Calu3 (cell line): ENCODE data around the gene DGKG. TPM values are rescaled to one million over a fixed set of nuclear protein-coding genes. Genes with fewer than 3 reads are reported as not detected.
A peak's percentile ranks its signal among the peaks of the same experiment; 100 is the strongest.

ENCODE experiments used
- BruUV-seq: library from RNA; stranded (reverse); fragments of 400-500 nt; replicated peaks from 2 replicates; lab custom pipeline; 2021; lab: Mats Ljungman, UMichigan
- CTCF ChIA-PET: fragments of 300-600 bp; sonication (Branson Sonifier 250); formaldehyde crosslinking; loops from one replicate; lab custom pipeline; 2022; ENCODE audit warnings: antibody characterized with exemption; lab: Charles Lee
- DNase-seq: peaks from one replicate; pipeline ENCODE4 v3.0.0; 2022
- H3K27ac Mint-ChIP-seq: one replicate; pipeline ENCODE4 v1.8.0; 2022; ENCODE audit warnings: mixed read lengths; ENCODE audit not compliant: unreplicated experiment
- H3K27me3 Mint-ChIP-seq: one replicate; pipeline ENCODE4 v1.8.0; 2022; ENCODE audit warnings: mixed read lengths; ENCODE audit not compliant: unreplicated experiment
- H3K36me3 Mint-ChIP-seq: one replicate; pipeline ENCODE4 v1.8.0; 2022; ENCODE audit warnings: mild to moderate bottlenecking, moderate library complexity, mixed read lengths; ENCODE audit not compliant: insufficient read depth, unreplicated experiment
- H3K4me1 Mint-ChIP-seq: one replicate; pipeline ENCODE4 v1.8.0; 2022; ENCODE audit warnings: mild to moderate bottlenecking, low read depth, mixed read lengths; ENCODE audit not compliant: unreplicated experiment
- H3K4me3 Mint-ChIP-seq: one replicate; pipeline ENCODE4 v1.8.0; 2022; ENCODE audit warnings: mild to moderate bottlenecking, low read depth, moderate library complexity, mixed read lengths; ENCODE audit not compliant: unreplicated experiment
- H3K9me3 Mint-ChIP-seq: one replicate; pipeline ENCODE4 v1.8.0; 2022; ENCODE audit warnings: low read depth, mixed read lengths; ENCODE audit not compliant: unreplicated experiment
- intact Hi-C: fragments of 100-400 bp; cut with micrococcal nuclease; formaldehyde crosslinking; loops from one replicate; pipeline ENCODE4 v1.10.0; 2022; ENCODE audit not compliant: unreplicated experiment
- total RNA-seq: library from RNA; stranded (reverse); gene quantifications from 2 replicates; pipeline ENCODE4 v1.2.3, GENCODE V29; 2022
- TF ChIP-seq, protein P1 (sequence below): fragments of 200-600 bp; IDR thresholded peaks from one replicate; pipeline ENCODE4 v1.8.0; 2022; ENCODE audit warnings: antibody characterized with exemption; ENCODE audit not compliant: unreplicated experiment

DGKG gene
- total RNA-seq, 1 experiment from 2014 or later, result 5.7 TPM

DNA sequence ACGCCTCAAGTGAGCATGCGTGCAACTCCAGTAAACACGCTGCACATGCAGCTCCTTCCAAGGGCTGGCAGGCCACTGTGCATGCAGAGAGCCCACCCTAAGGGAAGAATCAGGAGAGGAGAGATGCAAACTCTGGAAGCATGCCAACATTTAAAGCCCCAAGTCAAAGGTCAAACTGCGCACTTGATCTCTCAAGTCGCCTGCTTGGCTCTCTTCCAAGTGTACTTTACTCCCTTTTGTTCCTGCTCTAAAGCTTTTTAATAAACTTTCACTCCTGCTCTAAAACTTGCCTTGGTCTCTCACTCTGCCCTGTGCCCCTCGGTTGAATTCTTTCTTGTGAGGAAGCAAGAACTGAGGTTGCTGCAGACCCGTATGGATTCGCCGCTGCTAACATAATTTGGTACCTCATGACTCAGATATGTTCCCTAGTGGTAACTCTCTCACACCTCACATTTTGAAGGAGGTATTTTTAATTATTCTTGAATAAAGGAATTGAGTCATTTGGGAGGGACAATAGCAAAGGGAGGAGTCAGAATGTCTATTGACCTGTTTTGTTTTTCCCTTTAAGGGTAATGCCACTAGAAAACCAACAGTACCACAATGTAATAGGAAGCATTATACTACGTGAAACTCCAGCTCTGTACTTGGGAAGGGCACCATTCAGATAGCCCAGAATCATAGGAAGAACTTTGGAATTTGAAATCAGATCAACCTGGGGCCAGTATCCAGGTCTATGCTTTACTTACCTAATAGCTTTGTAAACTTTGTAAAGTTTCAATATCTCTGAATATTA lies 19.6 kb upstream of the DGKG start:
- Mint-ChIP-seq H3K36me3 (no peaks in the 10 kb centered on the region), H3K9me3 (no peaks in the 10 kb centered on the region), H3K4me3 (peak overlapping the region; percentile 44), H3K27me3 (peaks cover 90% of the 10 kb centered on the region), H3K4me1 (peaks cover 15% of the 10 kb centered on the region), H3K27ac (peak overlapping the region; percentile 9)
- CTCF ChIA-PET, result interaction anchor here (1.1 to 1.3 kb wide), 2 partner anchors 42 to 159 kb away, joined by 4 read pairs; no protein-coding TSS in a partner anchor
- intact Hi-C loops, result no loop called here
- no TSS peak for BruUV-seq
- peak; percentile 14 for DNase-seq
- TF ChIP-seq, protein P1, sequence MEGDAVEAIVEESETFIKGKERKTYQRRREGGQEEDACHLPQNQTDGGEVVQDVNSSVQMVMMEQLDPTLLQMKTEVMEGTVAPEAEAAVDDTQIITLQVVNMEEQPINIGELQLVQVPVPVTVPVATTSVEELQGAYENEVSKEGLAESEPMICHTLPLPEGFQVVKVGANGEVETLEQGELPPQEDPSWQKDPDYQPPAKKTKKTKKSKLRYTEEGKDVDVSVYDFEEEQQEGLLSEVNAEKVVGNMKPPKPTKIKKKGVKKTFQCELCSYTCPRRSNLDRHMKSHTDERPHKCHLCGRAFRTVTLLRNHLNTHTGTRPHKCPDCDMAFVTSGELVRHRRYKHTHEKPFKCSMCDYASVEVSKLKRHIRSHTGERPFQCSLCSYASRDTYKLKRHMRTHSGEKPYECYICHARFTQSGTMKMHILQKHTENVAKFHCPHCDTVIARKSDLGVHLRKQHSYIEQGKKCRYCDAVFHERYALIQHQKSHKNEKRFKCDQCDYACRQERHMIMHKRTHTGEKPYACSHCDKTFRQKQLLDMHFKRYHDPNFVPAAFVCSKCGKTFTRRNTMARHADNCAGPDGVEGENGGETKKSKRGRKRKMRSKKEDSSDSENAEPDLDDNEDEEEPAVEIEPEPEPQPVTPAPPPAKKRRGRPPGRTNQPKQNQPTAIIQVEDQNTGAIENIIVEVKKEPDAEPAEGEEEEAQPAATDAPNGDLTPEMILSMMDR, result no peak

DNA sequence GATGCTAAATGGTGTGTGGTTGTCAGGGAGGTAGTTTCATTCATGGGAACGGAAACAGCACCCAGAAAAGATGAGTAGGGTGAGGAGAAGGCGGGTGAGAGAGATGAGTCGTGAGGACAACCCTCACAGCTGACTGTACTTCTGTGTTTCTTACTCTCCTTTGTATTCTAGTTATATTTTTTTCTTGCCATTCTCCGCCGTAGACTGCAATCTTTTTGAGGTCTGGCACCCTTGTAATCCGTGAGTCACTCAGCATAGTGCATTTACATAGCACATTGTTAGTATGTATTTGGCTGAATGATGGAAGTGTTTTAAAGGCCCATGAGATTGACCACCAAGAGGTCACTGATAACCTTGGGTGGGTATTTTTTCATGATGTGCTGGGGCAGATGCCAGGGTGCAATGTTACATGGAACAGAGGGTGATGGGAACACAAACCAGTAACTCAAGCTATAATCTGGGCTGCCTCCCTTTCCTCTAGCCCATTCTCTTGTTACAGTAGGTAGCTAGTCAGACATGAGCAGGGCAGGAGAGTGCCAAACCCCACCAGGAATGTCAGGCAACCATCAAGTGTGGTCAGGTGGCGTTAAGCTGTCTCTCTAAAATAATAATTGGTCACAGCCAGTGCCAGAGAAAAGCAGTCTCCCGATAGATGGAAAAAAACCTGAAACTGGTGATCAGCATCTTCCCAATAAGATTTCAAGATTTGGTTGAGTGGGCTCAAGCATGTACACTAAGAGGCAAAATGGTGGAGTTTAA lies 18.8 kb upstream of the DGKG start:
- Mint-ChIP-seq H3K4me3 (peak overlapping the region; percentile 44), H3K27ac (peak overlapping the region; percentile 9), H3K4me1 (peaks cover 15% of the 10 kb centered on the region), H3K36me3 (no peaks in the 10 kb centered on the region), H3K27me3 (peaks cover 90% of the 10 kb centered on the region), H3K9me3 (no peaks in the 10 kb centered on the region)
- intact Hi-C loops, result no loop called here
- DNase-seq, result no peak
- CTCF ChIA-PET, result interaction anchor here (0.6 kb wide), 1 partner anchor 49 kb away, joined by 3 read pairs; no protein-coding TSS in a partner anchor
- no TSS peak for BruUV-seq
- TF ChIP-seq, protein P1, result no peak

DNA sequence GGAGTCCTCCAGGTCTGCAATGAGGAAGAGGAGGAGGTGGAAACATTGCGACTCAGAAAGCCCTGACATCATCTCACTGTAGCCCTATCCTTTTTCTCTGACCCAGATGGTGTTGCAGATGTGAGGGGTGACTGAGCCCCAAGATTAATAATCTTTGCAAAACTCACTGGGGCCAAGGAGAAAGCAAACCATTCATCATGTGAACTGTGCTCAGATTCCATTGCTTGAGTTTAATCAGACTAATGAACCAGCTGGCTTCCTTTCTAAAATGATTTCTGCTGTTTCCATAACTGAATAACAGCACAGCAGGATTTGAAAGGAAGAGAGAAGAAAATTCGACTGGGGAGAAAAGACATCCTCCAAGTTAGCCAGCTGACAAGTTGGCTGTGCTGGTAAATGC lies 13.4 kb upstream of the DGKG start:
- no TSS peak for BruUV-seq
- DNase-seq, result no peak
- CTCF ChIA-PET, result interaction anchor here (0.9 to 1.0 kb wide), 2 partner anchors 65 to 164 kb away, joined by 3 read pairs; no protein-coding TSS in a partner anchor
- no peaks in the 10 kb centered on the region for H3K9me3 Mint-ChIP-seq
- intact Hi-C loops, result no loop called here
- H3K27me3 Mint-ChIP-seq, result peaks cover 90% of the 10 kb centered on the region
- H3K4me1 Mint-ChIP-seq, result no peaks in the 10 kb centered on the region
- TF ChIP-seq, protein P1, result no peak
- H3K36me3 Mint-ChIP-seq, result no peaks in the 10 kb centered on the region
- no peak overlapping the region for H3K4me3 Mint-ChIP-seq
- H3K27ac Mint-ChIP-seq, result no peak overlapping the region

DNA sequence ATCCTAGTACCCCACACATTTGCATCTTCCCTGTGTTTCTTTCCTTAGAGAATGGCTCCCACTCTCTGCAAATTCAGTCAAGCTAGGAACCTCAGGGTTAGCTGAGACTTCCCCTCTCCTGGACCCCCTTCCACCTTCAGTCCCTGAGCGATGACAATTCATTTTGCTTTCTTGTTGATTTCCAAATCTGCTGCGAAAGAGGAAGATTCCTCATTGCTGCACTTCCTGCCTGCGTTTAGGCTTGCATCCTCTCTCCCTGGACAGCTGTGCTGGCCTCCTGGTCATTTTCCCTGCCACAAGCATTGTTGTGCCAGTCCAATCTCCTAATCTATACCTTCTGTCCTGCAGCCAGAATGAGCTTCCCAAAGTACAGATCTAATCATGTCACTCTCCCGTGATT lies 12.3 kb upstream of the DGKG start:
- CTCF ChIA-PET, result no interaction called here
- no peak overlapping the region for H3K27ac Mint-ChIP-seq
- peaks cover 98% of the 10 kb centered on the region for H3K27me3 Mint-ChIP-seq
- BruUV-seq, result no TSS peak
- H3K9me3 Mint-ChIP-seq, result no peaks in the 10 kb centered on the region
- intact Hi-C loops, result no loop called here
- no peaks in the 10 kb centered on the region for H3K36me3 Mint-ChIP-seq
- TF ChIP-seq, protein P1, result no peak
- H3K4me1 Mint-ChIP-seq, result no peaks in the 10 kb centered on the region
- DNase-seq, result no peak
- H3K4me3 Mint-ChIP-seq, result no peak overlapping the region
